Chondrocyte (in vitro differentiated cells): ENCODE data around the gene KRT86. TPM values are rescaled to one million over a fixed set of nuclear protein-coding genes. Genes with fewer than 3 reads are reported as not detected.

ENCODE experiments used
- DNase-seq: peaks from one replicate; pipeline ENCODE4 v3.0.0; 2021; ENCODE audit warnings: mixed read lengths, low spot score
- H3K27ac Mint-ChIP-seq: one replicate; pipeline ENCODE4 v1.8.0; 2021; ENCODE audit warnings: mild to moderate bottlenecking, moderate library complexity, mixed read lengths; ENCODE audit not compliant: unreplicated experiment
- H3K27me3 Mint-ChIP-seq: 2 replicates; pipeline ENCODE4 v1.8.0; 2021; ENCODE audit warnings: low read depth, mixed read lengths
- H3K36me3 Mint-ChIP-seq: 2 replicates; pipeline ENCODE4 v1.8.0; 2021; ENCODE audit warnings: low read depth, mixed read lengths
- H3K4me1 Mint-ChIP-seq: 2 replicates; pipeline ENCODE4 v1.8.0; 2021; ENCODE audit warnings: low read depth, mild to moderate bottlenecking, mixed read lengths
- H3K4me3 Mint-ChIP-seq: one replicate; pipeline ENCODE4 v1.8.0; 2021; ENCODE audit warnings: mild to moderate bottlenecking, moderate library complexity, mixed read lengths; ENCODE audit not compliant: unreplicated experiment
- H3K9me3 Mint-ChIP-seq: 2 replicates; pipeline ENCODE4 v1.8.0; 2021; ENCODE audit warnings: low read depth, mixed read lengths
- CTCF ChIP-seq: fragments of 200-600 bp; sonication (generic); IDR thresholded peaks from 2 replicates; pipeline ENCODE4 v1.5.0; 2021; ENCODE audit warnings: antibody characterized with exemption, mild to moderate bottlenecking, moderate library complexity
- total RNA-seq: library from RNA; stranded (reverse); gene quantifications from 3 replicates; pipeline ENCODE4 v1.2.1, GENCODE V29; 2021

Gene KRT86
- total RNA-seq, 1 donor from 2014 or later: 0.67 TPM

DNA sequence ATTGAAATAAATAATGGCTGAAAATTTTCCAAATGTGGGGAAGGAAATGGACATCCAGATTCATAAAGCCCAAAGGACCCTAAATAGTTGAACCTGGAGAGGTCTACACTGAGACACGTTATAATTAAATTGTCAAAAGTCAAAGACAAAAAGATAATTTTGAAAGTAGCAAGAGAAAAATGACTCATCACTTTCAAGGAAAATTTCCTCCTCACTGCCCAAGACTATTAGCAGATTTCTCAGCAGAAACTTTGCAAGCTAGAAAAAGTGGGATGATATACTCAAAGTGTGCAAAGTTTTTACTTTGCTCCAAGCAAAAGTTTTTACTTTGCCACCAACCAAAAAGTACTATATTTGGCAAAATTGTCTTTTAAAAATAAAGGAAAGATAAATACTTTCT lies 62.6 kb downstream of the KRT86 start:
- Mint-ChIP-seq H3K4me1 (peaks cover 13% of the 10 kb centered on the region), H3K36me3 (peaks cover 1% of the 10 kb centered on the region), H3K4me3 (no peak overlapping the region), H3K9me3 (peaks cover 8% of the 10 kb centered on the region), H3K27ac (peak overlapping the region; percentile 18), H3K27me3 (peaks cover 21% of the 10 kb centered on the region)
- no peak for DNase-seq
- no peak for TF ChIP-seq CTCF

DNA sequence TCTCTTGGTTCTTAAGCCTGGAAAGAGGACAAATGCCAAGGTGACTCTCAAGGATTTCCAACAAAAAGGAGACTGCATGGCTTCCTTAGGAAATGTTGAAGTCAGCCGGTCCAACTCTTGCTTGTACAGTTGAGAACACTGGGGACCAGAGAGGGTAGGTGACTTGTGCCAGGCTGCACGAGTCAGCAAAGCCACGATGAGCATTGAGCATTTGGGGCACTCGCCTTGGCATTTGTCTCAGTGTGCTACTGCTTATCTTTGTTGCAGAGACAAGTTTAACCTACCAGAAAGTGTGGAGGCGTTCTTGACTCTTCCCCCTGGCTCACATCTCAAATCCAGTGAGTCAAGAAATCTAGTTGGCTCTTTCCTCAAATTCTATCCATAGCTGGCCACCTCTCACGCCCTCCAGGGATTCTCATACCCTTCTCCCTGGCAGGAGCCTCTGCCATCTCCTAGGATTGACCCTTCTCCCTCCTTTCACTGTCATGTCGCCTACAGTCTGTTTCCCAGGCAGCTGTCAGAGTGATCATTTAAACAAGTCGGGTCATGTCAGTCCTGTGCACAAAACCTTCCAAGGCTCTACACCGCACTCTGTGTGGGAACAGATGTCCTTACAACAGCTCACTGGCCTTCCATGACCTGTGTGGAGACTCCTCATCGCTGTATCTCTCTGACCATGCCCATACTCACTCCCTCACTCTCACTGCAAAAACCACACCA lies 64.0 kb downstream of the KRT86 start:
- Mint-ChIP-seq H3K4me3 (no peak overlapping the region), H3K9me3 (peaks cover 8% of the 10 kb centered on the region), H3K27me3 (peaks cover 18% of the 10 kb centered on the region), H3K27ac (no peak overlapping the region), H3K36me3 (peaks cover 1% of the 10 kb centered on the region), H3K4me1 (peaks cover 13% of the 10 kb centered on the region)
- no peak for DNase-seq
- TF ChIP-seq CTCF: no peak

DNA sequence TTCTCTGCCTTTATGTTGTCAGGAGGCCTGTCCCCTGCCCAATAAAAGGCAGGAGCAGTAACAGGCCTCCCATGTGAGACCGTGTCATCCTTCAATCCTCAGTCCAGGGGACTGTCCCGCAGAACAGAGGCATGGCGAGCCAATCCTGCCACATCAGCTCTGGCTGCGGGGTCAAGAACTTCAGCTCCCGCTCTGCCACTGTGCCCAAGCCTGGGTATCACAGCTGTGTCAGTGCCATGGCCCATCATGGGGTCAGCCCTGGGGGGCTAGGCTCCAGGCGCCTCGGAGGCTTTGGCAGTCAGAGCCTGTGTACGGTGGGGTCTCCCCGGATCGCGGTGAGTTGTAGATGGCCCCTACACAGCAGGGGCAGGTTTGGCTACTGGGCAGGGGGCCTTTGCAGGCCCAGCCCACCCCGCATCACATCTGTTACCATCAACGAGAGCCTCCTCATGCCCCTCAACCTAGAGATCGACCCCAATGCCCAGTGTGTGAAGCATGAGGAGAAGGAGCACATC lies 66.7 kb downstream of the KRT86 start:
- Mint-ChIP-seq H3K27ac (no peak overlapping the region), H3K4me3 (no peak overlapping the region), H3K4me1 (peaks cover 12% of the 10 kb centered on the region), H3K27me3 (peaks cover 18% of the 10 kb centered on the region), H3K9me3 (peaks cover 11% of the 10 kb centered on the region), H3K36me3 (peaks cover 1% of the 10 kb centered on the region)
- no peak for DNase-seq
- no peak for TF ChIP-seq CTCF

DNA sequence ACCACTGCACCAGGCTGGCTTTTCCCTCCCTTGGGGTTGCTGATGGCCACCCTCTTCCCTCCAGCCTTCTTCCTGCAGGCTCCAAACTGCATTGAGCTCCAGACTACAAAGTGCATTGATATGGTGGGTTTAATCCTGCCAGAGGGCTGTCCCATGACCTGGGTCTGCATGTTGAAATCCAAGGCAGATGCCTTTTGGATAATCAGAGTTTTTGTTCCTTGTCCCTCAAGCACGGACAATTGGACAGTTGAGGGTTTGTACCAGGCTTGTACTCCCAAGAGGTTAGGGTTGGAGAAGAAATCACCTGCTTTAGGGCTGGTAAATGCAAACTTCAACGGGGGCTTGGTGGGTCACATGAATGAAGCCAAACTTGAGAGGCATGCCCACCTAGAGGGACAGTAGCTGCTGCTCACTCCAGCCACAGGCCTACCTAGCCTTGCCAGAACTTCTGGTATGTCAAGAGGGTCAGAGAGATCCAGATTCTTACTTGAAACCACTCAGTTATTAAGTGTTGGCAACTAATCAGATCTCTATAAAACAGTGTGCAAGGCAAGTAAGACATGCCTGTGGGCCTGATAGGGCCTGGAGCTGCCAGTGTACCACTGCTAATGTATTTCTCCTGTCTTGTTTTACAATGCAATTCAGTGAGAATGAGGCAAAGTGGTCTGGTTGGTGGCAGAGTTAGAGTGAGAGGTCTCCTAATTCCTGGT lies 68.5 kb downstream of the KRT86 start:
- no peak for DNase-seq
- H3K9me3 Mint-ChIP-seq: peaks cover 3% of the 10 kb centered on the region
- peaks cover 1% of the 10 kb centered on the region for H3K36me3 Mint-ChIP-seq

More for the DNA sequence above, 68.5 kb downstream of the KRT86 start:
- no peak overlapping the region for H3K4me3 Mint-ChIP-seq
- no peak overlapping the region for H3K27ac Mint-ChIP-seq
- H3K4me1 Mint-ChIP-seq: peaks cover 5% of the 10 kb centered on the region
- H3K27me3 Mint-ChIP-seq: peaks cover 20% of the 10 kb centered on the region
- TF ChIP-seq CTCF: no peak
